Stimulated activated CD4-positive, alpha-beta T cell treated with anti-CD3 and anti-CD28 coated beads, Interleukin-15, amount 100 ng/mL, for 48 hours (primary cell): ENCODE measurements around the gene KLHL30.
A peak's percentile ranks its signal among the peaks of the same experiment; 100 is the strongest.

Source experiments
- DNase-seq, 2 donors: peaks; one replicate each; pipeline ENCODE4 v3.0.0-alpha.2; 2020; ENCODE audit warnings: low read depth in 2 of 2

Gene KLHL30

GRCh38 chr2:238132463-238133450, 5.7 kb upstream of the KLHL30 start:
- DNase-seq = no peak

GRCh38 chr2:238133499-238134392, 4.7 kb upstream of the KLHL30 start:
- DNase-seq = no peak

GRCh38 chr2:238134393-238134785, 4.1 kb upstream of the KLHL30 start:
- no peak for DNase-seq

GRCh38 chr2:238135601-238136150, 2.8 kb upstream of the KLHL30 start:
- DNase-seq = no peak

DNA sequence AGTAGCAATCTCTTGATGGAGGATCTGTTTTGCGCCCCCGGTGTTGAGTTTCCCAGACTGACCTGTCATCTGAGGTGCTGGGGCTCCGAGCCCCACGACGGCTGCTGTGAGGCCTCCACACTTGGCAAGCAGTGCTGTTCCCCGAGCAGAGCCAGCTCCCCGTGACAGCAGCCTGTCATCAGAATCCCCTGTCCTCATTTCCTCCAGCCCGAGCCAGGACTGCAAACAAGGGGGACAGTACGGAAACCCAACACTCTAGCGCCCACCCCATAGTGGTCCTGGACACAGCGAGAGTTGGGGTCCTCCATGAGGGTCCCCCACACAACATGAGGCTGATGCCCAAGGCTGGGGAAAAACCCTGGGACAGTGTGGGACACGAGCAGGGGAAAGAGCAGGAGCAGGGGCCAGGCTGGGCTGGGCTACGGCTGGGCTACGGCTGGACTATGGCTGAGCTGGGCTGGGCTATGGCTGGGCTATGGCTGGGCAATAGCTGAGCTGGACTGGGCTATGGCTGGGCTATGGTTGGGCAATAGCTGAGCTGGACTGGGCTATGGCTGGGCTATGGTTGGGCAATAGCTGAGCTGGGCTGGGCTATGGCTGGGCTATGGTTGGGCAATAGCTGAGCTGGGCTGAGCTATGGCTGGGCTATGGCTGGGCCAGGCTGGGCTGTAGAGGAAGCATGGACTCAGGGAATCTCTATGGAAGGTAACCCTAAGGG, 1.5 kb upstream of the KLHL30 start:
- DNase-seq = no peak

GRCh38 chr2:238137885-238138284, 583 bp upstream of the KLHL30 start:
- no peak for DNase-seq

DNA sequence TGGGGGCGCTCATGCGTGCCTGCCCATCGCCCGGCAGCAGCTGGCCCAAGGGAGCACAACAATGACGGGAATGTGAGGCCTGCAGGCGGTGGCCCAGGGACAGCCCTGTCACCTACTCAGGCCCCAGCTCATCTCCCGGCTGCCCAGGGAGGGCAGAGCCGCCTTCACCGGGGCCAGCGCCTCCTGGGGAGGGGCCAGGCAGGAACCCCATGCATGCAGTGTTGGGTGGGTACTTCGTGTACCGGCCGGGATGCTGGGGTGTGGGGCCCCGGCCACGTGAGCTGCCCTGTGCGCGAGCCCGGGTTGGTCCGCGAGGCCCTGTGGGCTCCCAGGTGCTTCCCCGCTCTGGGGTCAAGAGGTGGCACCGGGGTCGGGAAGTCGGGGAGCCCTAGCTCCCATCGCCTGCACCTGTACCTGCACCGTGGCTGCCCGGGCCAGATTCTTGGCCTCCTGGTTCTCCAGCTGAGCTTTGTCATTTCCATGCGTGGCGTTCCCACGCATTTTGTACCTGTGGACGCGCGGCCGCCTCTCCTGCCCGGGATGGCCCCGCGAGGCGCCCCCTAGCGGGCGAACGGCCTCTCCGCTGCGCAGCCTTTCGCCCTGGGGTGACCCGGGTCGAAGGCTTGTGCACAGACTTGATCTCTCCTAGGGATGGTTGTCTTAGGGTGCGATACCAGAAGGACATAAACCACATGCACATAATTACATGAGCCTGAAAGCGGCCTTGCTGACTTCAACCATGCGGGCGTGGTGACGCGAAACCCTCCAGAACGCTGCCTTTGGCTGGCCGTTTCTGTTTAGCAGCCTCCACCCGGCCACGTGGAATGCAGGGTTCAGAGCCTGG, 950 bp downstream of the KLHL30 start:
- DNase-seq = peak in 1 of 2 donors; percentile 19

- DNase-seq = no peak
Measured at GRCh38 chr2:238140040-238140439, 1.6 kb downstream of the KLHL30 start.

- no peak for DNase-seq
Measured at GRCh38 chr2:238140721-238141540, 2.5 kb downstream of the KLHL30 start.

DNA sequence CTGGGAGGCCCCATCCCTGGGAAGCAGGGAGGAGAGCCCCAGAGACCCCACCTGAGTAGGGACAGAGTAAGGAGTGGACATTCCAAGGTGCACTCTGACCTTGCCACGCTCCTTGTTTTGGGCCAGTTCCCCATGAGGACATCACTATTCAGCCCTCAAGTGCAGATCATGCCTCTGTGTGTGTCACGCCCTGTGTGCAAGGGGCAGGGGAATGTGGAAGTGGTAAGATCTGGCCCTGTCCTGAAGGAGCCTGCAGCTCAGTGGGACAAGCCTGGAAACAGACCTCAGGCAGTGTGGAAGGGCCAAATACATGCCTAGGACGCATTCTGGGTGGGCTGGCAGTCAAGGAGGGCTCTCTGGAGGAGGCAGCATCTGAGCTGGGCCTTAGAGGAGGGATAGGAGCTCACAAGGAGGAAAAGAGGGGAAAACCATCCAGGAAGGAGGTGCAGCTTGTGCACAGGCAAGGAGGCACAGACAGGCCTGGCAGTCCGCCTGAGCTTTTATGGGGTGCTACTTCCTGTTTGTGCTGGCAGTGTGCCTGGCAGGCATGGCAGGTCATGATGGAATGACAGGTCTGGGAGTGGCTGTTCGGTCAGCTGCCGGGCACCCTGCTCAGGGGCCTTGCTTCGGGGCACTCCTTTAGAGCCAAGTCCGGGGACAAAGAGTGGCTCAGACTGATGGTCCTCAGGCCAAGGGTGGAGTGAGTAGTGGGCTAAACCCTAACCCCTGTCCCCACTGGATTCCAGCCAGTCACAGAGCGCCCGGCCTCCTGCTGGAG, 3.3 kb downstream of the KLHL30 start:
- no peak for DNase-seq

GRCh38 chr2:238142382-238143205, 4.1 kb downstream of the KLHL30 start:
- DNase-seq = no peak

- DNase-seq = no peak
Measured at GRCh38 chr2:238143239-238143951, 4.9 kb downstream of the KLHL30 start.

DNA sequence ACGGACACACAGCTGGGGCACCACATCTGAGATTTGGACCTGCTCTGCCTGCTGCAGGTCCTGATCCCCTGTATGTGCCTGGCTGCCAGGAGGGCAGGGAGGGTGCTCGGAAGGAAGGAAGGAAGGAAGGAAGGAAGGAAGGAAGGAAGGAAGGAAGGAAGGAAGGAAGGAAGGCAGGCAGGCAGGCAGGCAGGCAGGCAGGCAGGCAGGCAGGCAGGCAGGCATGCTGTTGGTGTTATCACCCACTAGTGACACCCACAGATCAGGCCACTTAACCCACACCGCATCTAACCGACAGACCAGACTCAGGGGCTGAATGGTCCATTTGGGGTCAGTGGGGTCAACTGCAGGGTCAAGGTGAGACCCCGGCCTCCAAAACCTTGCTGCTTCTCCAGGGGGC, 5.8 kb downstream of the KLHL30 start:
- no peak for DNase-seq

GRCh38 chr2:238145046-238145445, 6.6 kb downstream of the KLHL30 start:
- DNase-seq = no peak

DNA sequence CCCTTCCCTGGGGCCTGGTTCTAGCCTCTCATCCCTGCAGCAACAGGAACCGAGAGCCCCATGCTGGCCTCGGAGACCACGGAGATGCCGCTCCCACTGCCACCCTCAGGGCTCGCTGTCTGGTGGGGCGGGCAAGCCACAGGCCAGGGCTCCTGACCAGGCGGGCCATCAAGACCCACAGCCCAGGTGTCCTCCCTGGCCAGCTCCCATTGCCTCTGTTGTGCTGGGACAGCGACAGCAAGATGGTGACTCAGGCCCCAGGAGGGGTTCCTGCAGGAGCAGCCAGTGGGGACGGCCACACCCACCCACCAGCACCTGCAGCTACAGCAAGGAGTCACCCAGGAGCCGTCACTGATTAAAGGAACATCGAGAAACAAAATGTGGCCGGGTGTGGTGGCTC, 7.4 kb downstream of the KLHL30 start:
- no peak for DNase-seq

DNA sequence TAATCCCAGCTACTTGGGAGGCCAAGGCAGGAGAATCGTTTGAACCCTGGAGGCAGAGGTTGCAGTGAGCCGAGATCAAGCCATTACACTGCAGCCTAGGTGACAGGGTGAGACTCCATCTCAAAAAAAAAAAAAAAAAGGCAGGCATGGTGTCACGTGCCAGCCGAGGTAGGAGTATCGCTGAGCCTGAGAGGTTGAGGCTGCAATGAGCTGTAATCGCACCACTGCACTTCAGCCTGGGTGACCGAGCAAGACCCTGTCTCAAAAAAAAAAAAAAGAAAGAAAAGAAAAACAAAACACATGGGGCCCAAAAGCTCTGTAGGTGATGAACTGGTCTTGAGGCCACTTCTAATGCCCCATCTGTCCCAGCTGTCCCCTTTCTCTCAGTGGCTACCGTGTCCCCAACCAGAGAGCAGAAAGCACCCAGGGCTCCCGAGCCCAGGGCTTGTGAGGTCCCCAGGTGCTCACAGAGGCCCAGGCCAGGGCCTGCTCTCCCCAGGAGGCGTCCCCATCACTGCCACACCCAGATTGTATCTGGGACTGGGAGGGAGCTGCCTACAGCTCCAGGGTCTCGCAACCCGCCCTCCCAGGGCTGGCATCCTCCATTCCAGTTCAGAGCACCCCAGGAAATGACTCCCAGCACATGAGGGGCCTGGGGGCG, 8.5 kb downstream of the KLHL30 start:
- DNase-seq = no peak

- DNase-seq = no peak
Measured at GRCh38 chr2:238148981-238149380, 10.5 kb downstream of the KLHL30 start.
